ENCODE data around the gene PTPRM.

DNA sequence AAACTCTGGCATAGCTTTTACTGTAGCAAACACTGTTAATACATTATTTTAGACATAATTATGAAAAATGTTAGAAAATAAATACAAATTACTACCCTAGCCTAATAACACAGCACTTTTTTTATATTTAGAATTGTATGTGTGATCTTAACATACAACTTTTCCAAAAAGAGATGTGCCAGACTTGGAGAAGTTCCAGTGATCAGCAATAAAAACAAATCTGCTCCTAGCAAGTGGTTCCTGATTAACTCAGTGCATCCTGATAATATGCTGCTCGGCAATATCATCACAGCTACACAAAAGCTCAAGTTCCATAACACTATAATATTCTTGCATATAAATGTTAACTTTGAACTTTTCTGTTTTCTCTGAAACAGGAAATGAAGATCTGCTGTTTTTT lies 22.4 kb upstream of the PTPRM start:
- TF ChIP-seq POLR2A (IDR thresholded peaks at IDR 0.05; ENCODE audit: low read depth, low read length) (no peak), POLR2AphosphoS5 (IDR thresholded peaks at IDR 0.05; ENCODE audit: low read depth, low read length) (no peak), POU2F2 (IDR thresholded peaks at IDR 0.05; ENCODE audit: low read depth, low read length) (no peak)

Data from GM12891 (cell line).